HG03354 (cell line): ENCODE measurements around the gene GPA33.

Source experiments
- ATAC-seq: cut with Tn5 transposase; IDR thresholded peaks from one replicate; pipeline ENCODE4 v1.9.1; 2021; ENCODE audit warnings: mild to moderate bottlenecking; ENCODE audit not compliant: unreplicated experiment, poor library complexity, severe bottlenecking

GPA33 gene

GRCh38 chr1:167092653-167093052 is 2.5 kb upstream of the GPA33 start:
- ATAC-seq = no peak

DNA sequence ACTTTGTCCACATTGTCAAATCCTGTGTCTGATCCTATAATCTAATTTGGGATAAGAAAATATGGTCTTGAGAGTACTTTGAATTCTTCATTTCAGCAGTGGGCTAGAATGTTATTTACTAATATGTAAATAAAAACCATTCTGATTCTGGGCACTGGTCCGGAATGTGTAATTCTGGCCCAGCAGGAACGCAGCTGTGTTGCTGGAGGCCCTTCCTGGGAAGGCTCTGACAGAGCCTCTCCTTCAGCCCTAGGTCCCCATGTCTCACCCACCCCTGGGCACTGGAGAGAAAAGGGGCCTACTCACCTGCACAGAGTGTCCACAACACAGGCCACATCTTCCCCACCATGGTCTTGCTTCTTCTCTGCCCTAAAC is 251 bp downstream of the GPA33 start:
- no peak for ATAC-seq

- ATAC-seq = no peak
Observed at GRCh38 chr1:167088746-167089417, 1.3 kb downstream of the GPA33 start.

DNA sequence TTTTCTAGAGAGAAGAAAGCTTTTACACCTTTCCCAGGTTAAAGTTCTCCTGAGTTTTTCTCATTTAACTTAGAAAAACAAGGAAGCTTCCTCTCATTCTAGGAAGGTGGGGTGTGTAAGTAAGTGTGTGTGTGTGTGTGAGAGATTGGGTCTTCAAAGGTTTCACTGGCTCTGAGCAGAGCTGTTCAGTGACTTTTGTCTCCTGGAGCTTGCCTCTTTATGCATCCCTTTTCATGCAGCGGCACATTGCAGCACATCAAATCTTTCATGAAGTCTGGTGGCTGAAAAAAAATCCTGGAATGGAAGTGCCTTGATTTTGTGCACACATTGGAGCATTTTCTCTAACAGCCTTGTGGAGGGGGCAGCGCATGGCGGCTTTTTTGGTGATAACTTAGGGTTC is 3.4 kb downstream of the GPA33 start:
- no peak for ATAC-seq

GRCh38 chr1:167086033-167086432 is 4.1 kb downstream of the GPA33 start:
- no peak for ATAC-seq

- no peak for ATAC-seq
Observed at GRCh38 chr1:167084757-167085156, 5.4 kb downstream of the GPA33 start.

GRCh38 chr1:167083871-167084270 is 6.3 kb downstream of the GPA33 start:
- ATAC-seq = no peak

- ATAC-seq = no peak
Observed at GRCh38 chr1:167083066-167083665, 7.0 kb downstream of the GPA33 start.

DNA sequence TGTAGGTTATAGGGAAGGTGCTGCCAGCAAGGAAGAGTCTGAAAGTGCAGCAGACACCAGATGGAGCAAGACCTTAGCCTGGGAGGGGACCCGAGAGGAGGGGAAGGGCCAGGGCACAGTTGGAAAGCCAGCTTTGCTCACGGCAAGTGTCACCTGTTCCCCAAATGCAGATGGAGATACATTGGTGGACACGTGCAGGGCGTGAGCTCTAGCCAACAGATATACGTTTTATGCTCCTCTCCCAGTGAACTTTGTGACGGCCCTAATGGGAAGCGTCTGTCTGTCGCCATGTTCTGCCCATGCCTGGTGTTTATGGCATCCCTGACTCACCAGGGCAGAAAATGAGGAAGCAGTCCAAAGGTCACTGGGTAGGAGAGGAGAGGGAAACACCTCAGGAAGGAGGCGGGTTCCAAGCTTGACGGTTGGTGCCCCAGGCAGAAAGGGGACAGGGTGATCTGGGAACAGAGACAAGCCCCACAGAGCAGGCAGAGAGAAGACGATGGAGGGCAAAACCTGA is 7.6 kb downstream of the GPA33 start:
- no peak for ATAC-seq

- ATAC-seq = no peak
Observed at GRCh38 chr1:167081594-167082156, 8.5 kb downstream of the GPA33 start.

DNA sequence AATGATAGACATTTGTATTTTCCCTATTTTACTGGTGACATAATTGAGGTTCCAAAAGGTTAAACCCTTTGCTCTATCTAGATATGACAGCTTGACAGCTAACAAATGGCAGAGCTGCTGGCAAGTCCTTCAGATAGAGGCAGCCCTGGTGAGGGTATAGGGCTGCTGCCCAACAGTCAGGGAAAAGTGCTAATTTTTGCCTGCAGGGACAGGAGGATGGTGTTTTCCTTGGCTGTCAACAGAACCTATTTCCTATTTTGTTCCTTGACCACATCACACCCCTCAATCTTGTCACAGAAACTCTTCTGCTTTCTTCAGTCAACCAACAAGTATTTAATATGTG is 12.3 kb downstream of the GPA33 start:
- ATAC-seq = no peak

DNA sequence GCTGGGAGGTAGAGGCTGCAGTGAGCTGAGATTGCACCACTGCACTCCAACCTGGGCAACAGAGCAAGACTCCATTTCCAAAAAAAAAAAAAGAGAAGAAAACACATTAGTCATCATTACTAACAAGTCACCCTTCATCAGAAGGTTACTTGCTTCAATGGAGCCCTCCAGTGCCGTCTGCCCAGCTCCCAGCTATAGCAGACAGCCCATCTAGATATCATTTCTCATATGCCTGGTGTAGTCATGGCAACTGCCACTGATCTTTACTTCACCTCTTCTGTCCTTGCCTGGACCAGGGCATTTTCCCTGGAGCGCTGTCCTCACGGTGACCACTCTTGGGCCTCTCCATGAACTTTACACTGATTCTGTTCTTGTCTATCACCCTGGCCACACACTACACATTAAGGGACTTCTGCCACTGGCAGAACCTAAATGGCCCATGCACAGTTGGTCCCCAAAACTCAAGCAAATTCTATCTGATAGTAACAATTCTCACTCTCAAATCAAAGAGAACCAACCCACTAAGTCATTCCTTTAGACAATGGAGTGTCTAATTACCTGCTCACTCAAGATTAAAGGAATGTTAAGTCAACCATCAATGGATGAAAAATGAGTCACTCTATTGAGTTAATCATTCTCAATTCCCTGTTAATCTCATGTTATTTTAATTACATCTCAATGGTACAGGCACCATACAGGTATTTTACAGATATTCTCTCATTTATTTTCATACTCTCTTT is 12.9 kb downstream of the GPA33 start:
- ATAC-seq = no peak

- no peak for ATAC-seq
Observed at GRCh38 chr1:167076136-167076710, 14.0 kb downstream of the GPA33 start.

GRCh38 chr1:167071286-167071685 is 18.9 kb downstream of the GPA33 start:
- ATAC-seq = no peak

DNA sequence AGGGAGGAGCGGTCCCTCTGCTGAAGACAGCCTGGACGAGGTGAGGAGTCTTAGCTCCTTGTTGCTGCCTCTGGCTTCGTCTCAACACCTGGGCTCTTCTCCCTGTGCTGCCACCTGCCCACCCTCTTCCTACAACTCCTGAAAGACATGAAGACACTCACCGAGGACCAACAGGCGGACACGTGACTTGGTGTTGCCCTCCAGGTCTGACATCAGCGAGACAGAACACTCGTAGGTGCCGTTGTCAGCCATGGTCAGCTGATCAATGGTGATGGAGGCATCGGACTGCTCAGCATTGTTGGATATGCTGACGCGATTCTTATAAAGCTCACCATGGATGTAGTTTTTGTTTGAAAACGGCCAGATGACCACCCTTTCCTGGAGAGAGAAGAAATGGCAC is 21.4 kb downstream of the GPA33 start:
- ATAC-seq = no peak

GRCh38 chr1:167067904-167068303 is 22.3 kb downstream of the GPA33 start:
- no peak for ATAC-seq

DNA sequence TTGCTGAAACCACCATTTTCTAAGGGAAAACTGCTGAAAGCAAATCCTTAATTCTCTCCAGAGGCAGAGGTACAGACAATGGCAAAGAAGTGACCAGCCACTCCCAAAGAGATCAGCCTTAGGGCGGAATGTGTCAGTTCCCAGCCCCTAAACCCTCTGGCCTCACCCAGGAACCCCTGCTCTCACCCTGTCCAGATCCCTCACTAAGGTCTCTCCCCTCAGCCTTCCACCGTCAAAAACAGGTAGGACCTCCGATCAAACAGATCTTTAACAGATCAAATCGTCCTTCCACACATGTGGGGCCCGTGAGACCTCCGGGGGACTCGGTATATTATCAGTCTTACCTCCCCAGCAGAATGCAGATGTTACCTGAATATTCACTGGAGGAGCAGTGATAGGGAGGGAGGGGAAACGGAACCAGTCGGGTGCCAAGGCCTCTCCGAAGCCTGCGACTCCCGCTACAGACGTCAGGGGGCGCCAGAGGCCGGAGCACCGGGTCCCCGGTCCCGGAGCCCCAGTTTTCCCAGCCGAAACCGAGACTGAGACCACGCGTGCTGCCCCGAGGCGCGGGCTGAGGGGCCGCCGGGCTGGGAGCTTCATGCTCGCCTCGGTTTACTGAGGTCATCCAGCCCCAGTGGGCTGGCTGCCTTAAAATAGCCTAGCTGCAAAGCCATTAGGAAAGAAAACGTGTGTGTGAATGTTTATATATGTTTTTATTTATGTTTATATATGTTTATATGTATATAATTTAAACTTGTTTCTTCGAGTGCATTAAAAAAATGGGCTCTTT is 23.6 kb downstream of the GPA33 start:
- ATAC-seq = peak; percentile 90

GRCh38 chr1:167065471-167065870 is 24.7 kb downstream of the GPA33 start:
- ATAC-seq = no peak

- ATAC-seq = no peak
Observed at GRCh38 chr1:167064621-167065020, 25.6 kb downstream of the GPA33 start.

DNA sequence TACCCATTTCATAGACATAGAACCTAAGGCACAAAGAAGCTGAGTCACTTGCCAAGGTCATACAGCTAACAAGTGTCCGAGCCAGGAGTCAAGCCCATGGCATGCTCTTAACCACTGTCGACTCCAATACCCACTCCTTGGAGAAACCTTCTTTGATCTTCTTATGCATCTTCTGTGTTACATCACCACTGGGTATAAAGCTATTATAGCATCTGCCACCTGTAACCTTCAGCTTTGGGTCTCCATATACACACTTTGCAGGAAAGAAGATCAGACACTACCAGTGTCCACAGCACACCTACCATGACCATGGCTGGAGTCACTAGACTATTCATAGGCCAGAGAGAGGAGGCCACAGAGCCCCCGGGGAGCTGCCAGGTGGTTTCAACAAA is 29.1 kb downstream of the GPA33 start:
- no peak for ATAC-seq
